HepG2 (cell line): Measurements from ENCODE around the gene LRP10. TPM values are rescaled to one million over a fixed set of nuclear protein-coding genes. Genes with fewer than 3 reads are reported as not detected.

Experiments
- CHD4 ChIP-seq: fragments of 200-600 bp; sonication (generic); IDR thresholded peaks from 2 replicates; pipeline ENCODE4 v1.7.0; 2017; ENCODE audit warnings: mild to moderate bottlenecking, low read length, borderline replicate concordance
- ETV5 ChIP-seq: IDR thresholded peaks from 2 replicates; pipeline ENCODE4 v1.6.1; 2018; ENCODE audit warnings: missing biosample characterization, missing genetic modification reagents, inconsistent platforms, borderline replicate concordance
- FOSL1 ChIP-seq: sonication (generic); formaldehyde crosslinking; IDR thresholded peaks from 2 replicates; pipeline ENCODE4 v1.9.0; 2021; ENCODE audit warnings: missing genetic modification reagents, borderline replicate concordance
- FOXP1 ChIP-seq, 2 experiments: fragments of 450-650 bp in 1 of 2; IDR thresholded peaks; 2 replicates each; pipeline ENCODE4 v1.6.1; 2017 to 2018; ENCODE audit warnings: antibody characterized with exemption in 1 of 2
- GATAD2A ChIP-seq: IDR thresholded peaks from 2 replicates; pipeline ENCODE4 v1.6.1; 2016
- GZF1 ChIP-seq: sonication (generic); formaldehyde crosslinking; IDR thresholded peaks from 2 replicates; pipeline ENCODE4 v1.5.1; 2020; ENCODE audit warnings: mild to moderate bottlenecking, missing genetic modification reagents
- HDAC2 ChIP-seq: sonication (generic); formaldehyde crosslinking; IDR thresholded peaks from 2 replicates; pipeline ENCODE4 v1.4.0; 2020; ENCODE audit warnings: missing genetic modification reagents
- MBD4 ChIP-seq: IDR thresholded peaks from 2 replicates; pipeline ENCODE4 v1.6.1; 2012; ENCODE audit warnings: low read length, inconsistent platforms, borderline replicate concordance
- NR2F2 ChIP-seq: IDR thresholded peaks from 2 replicates; pipeline ENCODE4 v1.6.1; 2012; ENCODE audit warnings: low read depth, inconsistent platforms, borderline replicate concordance
- NRL ChIP-seq: sonication (generic); formaldehyde crosslinking; IDR thresholded peaks from 2 replicates; pipeline ENCODE4 v1.5.0; 2020; ENCODE audit warnings: missing genetic modification reagents, mild to moderate bottlenecking, moderate library complexity, borderline replicate concordance
- SMYD3 ChIP-seq: sonication (generic); formaldehyde crosslinking; IDR thresholded peaks from 2 replicates; pipeline ENCODE4 v1.8.1; 2023; ENCODE audit warnings: mild to moderate bottlenecking, missing genetic modification reagents
- THAP11 ChIP-seq: IDR thresholded peaks from 2 replicates; pipeline ENCODE4 v1.6.1; 2016; ENCODE audit warnings: missing biosample characterization, missing genetic modification reagents
- ZMYM4 ChIP-seq: sonication (generic); formaldehyde crosslinking; IDR thresholded peaks from 2 replicates; pipeline ENCODE4 v1.8.1; 2023; ENCODE audit warnings: mild to moderate bottlenecking, missing genetic modification reagents
- ZNF121 ChIP-seq: sonication (generic); formaldehyde crosslinking; IDR thresholded peaks from 2 replicates; pipeline ENCODE4 v1.5.0; 2020; ENCODE audit warnings: mild to moderate bottlenecking, missing genetic modification reagents
- ZNF30 ChIP-seq: sonication (generic); formaldehyde crosslinking; IDR thresholded peaks from 2 replicates; pipeline ENCODE4 v1.5.0; 2020; ENCODE audit warnings: mild to moderate bottlenecking, missing genetic modification reagents
- ZNF782 ChIP-seq: sonication (generic); formaldehyde crosslinking; IDR thresholded peaks from 2 replicates; pipeline ENCODE4 v1.4.0; 2020; ENCODE audit warnings: missing genetic modification reagents, mild to moderate bottlenecking, borderline replicate concordance
- ZNF788 ChIP-seq: sonication (generic); formaldehyde crosslinking; IDR thresholded peaks from 2 replicates; pipeline ENCODE4 v1.5.0; 2020; ENCODE audit warnings: mild to moderate bottlenecking, missing genetic modification reagents, borderline replicate concordance
- polyA plus RNA-seq, 8 experiments: library from polyadenylated mRNA; depleted of rRNA in 3 of 8; stranded (reverse) in 7 of 8; unstranded in 1 of 8; fragments of >200 nt; fragmentation: Illumina TruSeq in 4 of 8; extraction: Trizol in 4 of 8; gene quantifications; 2 replicates each; pipeline versions ENCODE4 v1.2.1 to v1.2.3, GENCODE V29; 2011 to 2016; ENCODE audit warnings: low read depth in 4 of 8, missing spikeins in 1 of 8, mixed read lengths in 1 of 8; ENCODE audit not compliant: insufficient read depth in 1 of 8
- total RNA-seq, 5 experiments: library from RNA; depleted of rRNA; stranded (reverse); fragments of >200 nt; fragmentation: Illumina TruSeq; extraction: Trizol; gene quantifications; 2 replicates each; pipeline ENCODE4 v1.2.3, GENCODE V29; 2016; ENCODE audit warnings: low read depth in 1 of 5
- TF ChIP-seq, protein P1 (sequence below), 2 experiments: fragments of 450-650 bp in 1 of 2; sonication (generic) in 1 of 2; formaldehyde crosslinking in 1 of 2; IDR thresholded peaks; 2 replicates each; pipeline versions ENCODE4 v1.6.1 to v1.8.0; 2016 to 2022; ENCODE audit warnings: antibody characterized with exemption in 1 of 2, mild to moderate bottlenecking in 1 of 2, missing genetic modification reagents in 1 of 2
- TF ChIP-seq, protein P2 (sequence below): sonication (generic); formaldehyde crosslinking; IDR thresholded peaks from 2 replicates; pipeline ENCODE4 v1.8.0; 2022; ENCODE audit warnings: mild to moderate bottlenecking, missing genetic modification reagents, borderline replicate concordance

Gene LRP10
- total and polyA plus RNA-seq, 2 of the 13 experiments (the other 11 are each of a cell fraction or from before 2014, with no cell fraction given), result 16.9 to 45.2 TPM

DNA sequence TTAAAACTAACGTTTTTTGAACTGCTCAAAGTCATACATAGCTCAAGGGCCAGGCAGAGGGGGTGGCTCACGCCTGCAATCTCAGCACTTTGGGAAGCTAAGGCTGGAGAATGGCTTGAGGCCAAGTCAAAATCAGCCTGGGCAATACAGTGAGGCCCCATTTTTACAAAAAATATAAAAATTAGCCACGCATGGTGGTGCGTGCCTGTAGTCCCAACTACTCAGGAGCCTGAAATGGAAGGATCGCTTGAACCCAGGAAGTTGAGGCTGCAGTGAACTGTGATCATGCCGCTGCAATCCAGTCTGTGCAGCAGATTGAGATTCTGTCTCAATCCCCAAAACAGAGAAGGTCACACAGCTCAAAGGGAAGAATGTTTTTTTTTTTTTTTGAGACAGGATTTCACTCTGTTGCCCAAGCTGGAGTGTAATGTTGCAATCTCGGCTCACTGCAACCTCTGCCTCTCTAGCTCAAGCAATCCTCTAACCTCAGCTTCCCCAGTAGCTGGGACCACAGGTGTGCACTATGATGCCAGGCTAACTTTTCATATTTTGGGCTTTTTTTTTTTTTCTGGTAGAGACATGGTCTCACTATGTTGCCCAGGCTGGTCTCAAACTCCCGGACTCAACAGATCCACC, 44.5 kb downstream of the LRP10 start (continued):
- TF ChIP-seq, protein P1, sequence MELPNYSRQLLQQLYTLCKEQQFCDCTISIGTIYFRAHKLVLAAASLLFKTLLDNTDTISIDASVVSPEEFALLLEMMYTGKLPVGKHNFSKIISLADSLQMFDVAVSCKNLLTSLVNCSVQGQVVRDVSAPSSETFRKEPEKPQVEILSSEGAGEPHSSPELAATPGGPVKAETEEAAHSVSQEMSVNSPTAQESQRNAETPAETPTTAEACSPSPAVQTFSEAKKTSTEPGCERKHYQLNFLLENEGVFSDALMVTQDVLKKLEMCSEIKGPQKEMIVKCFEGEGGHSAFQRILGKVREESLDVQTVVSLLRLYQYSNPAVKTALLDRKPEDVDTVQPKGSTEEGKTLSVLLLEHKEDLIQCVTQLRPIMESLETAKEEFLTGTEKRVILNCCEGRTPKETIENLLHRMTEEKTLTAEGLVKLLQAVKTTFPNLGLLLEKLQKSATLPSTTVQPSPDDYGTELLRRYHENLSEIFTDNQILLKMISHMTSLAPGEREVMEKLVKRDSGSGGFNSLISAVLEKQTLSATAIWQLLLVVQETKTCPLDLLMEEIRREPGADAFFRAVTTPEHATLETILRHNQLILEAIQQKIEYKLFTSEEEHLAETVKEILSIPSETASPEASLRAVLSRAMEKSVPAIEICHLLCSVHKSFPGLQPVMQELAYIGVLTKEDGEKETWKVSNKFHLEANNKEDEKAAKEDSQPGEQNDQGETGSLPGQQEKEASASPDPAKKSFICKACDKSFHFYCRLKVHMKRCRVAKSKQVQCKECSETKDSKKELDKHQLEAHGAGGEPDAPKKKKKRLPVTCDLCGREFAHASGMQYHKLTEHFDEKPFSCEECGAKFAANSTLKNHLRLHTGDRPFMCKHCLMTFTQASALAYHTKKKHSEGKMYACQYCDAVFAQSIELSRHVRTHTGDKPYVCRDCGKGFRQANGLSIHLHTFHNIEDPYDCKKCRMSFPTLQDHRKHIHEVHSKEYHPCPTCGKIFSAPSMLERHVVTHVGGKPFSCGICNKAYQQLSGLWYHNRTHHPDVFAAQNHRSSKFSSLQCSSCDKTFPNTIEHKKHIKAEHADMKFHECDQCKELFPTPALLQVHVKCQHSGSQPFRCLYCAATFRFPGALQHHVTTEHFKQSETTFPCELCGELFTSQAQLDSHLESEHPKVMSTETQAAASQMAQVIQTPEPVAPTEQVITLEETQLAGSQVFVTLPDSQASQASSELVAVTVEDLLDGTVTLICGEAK (IDR thresholded peaks at IDR 0.05), result no peak
- TF ChIP-seq, protein P1 (CRISPR knock-in tag; IDR thresholded peaks at IDR 0.05), result 0 out of 2 replicates have a peak, but pooled peaks have one; percentile 34
- peak; percentile 53; the same call in 1 of the 2 replicates for TF ChIP-seq THAP11 (CRISPR knock-in tag)
- peak; percentile 74; the same call in 1 of the 2 replicates for TF ChIP-seq GATAD2A (CRISPR knock-in tag)
- TF ChIP-seq NRL (CRISPR knock-in tag), result no peak
- no peak for TF ChIP-seq GZF1
- peak; percentile 26; the same call in 1 of the 2 replicates for TF ChIP-seq HDAC2 (CRISPR knock-in tag)
- peak; percentile 88 for TF ChIP-seq ZNF121 (CRISPR knock-in tag)
- TF ChIP-seq ZNF30 (CRISPR knock-in tag), result peak; percentile 77; the same call in 1 of the 2 replicates
- peak; percentile 37; the same call in 1 of the 2 replicates for TF ChIP-seq CHD4
- TF ChIP-seq, protein P2, sequence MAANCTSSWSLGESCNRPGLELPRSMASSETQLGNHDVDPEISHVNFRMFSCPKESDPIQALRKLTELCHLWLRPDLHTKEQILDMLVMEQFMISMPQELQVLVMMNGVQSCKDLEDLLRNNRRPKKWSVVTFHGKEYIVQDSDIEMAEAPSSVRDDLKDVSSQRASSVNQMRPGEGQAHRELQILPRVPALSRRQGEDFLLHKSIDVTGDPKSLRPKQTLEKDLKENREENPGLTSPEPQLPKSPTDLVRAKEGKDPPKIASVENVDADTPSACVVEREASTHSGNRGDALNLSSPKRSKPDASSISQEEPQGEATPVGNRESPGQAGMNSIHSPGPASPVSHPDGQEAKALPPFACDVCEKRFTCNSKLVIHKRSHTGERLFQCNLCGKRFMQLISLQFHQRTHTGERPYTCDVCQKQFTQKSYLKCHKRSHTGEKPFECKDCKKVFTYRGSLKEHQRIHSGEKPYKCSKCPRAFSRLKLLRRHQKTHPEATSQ, result no peak; the same call in 1 of the 2 replicates
- peak; percentile 62 for TF ChIP-seq ZMYM4 (CRISPR knock-in tag)
- 0 out of 2 replicates have a peak, but pooled peaks have one; percentile 51 for TF ChIP-seq MBD4
- TF ChIP-seq FOXP1 (IDR thresholded peaks at IDR 0.05), result 0 out of 2 replicates have a peak, but pooled peaks have one; percentile 8
- TF ChIP-seq FOXP1 (CRISPR knock-in tag; IDR thresholded peaks at IDR 0.05), result 0 out of 2 replicates have a peak, but pooled peaks have one; percentile 8
- TF ChIP-seq SMYD3, result 0 out of 2 replicates have a peak, but pooled peaks have one; percentile 44
- no peak for TF ChIP-seq FOSL1 (CRISPR knock-in tag)
- peak; percentile 55; the same call in 1 of the 2 replicates for TF ChIP-seq ZNF788
- no peak for TF ChIP-seq ZNF782 (CRISPR knock-in tag)
- peak; percentile 56; the same call in 1 of the 2 replicates for TF ChIP-seq NR2F2
- peak; percentile 39; the same call in 1 of the 2 replicates for TF ChIP-seq ETV5
